ENCODE data around the gene KIAA1614. TPM values are rescaled to one million over a fixed set of nuclear protein-coding genes. Genes with fewer than 3 reads are reported as not detected.

KIAA1614 gene
- polyA plus RNA-seq, 10 donors: 7.1 to 13.3 (median 9.8) TPM

GRCh38 chr1:180907313-180908055 is 5.2 kb upstream of the KIAA1614 start:
- no peak for DNase-seq

- no peak for DNase-seq
These were observed 4.5 kb upstream of the KIAA1614 start for GRCh38 chr1:180908074-180908765.

- no peak for DNase-seq
These were observed 3.7 kb upstream of the KIAA1614 start for GRCh38 chr1:180909005-180909414.

- no peak for DNase-seq
These were observed 3.2 kb upstream of the KIAA1614 start for GRCh38 chr1:180909462-180909976.

GRCh38 chr1:180911640-180912191 is 981 bp upstream of the KIAA1614 start:
- peak in 2 of 3 donors; percentile 29 to 75 for DNase-seq

- peak in 1 of 3 donors; percentile 84 for DNase-seq
These were observed 391 bp upstream of the KIAA1614 start for GRCh38 chr1:180912211-180912800.

GRCh38 chr1:180915426-180915965 is 2.8 kb downstream of the KIAA1614 start:
- no peak for DNase-seq

GRCh38 chr1:180916012-180916770 is 3.5 kb downstream of the KIAA1614 start:
- no peak for DNase-seq

- DNase-seq: no peak
These were observed 4.1 kb downstream of the KIAA1614 start for GRCh38 chr1:180916771-180917170.

- peak in 1 of 3 donors; percentile 50 for DNase-seq
These were observed 4.8 kb downstream of the KIAA1614 start for GRCh38 chr1:180917306-180918065.

GRCh38 chr1:180918519-180918918 is 5.8 kb downstream of the KIAA1614 start:
- no peak for DNase-seq

GRCh38 chr1:180919183-180919700 is 6.5 kb downstream of the KIAA1614 start:
- DNase-seq: no peak

- DNase-seq: no peak
These were observed 7.5 kb downstream of the KIAA1614 start for GRCh38 chr1:180920193-180920592.

GRCh38 chr1:180920702-180921101 is 8.0 kb downstream of the KIAA1614 start:
- no peak for DNase-seq

GRCh38 chr1:180921386-180921785 is 8.7 kb downstream of the KIAA1614 start:
- no peak for DNase-seq

GRCh38 chr1:180921891-180922630 is 9.4 kb downstream of the KIAA1614 start:
- no peak for DNase-seq

GRCh38 chr1:180922631-180923015 is 9.9 kb downstream of the KIAA1614 start:
- no peak for DNase-seq

GRCh38 chr1:180923021-180923841 is 10.5 kb downstream of the KIAA1614 start:
- peak in 2 of 3 donors; percentile 19 to 54 for DNase-seq

GRCh38 chr1:180923887-180924286 is 11.2 kb downstream of the KIAA1614 start:
- no peak for DNase-seq

Measured in muscle of back (tissue), 11 donors.